HEK293T (cell line): ENCODE data around the gene P2RY2.
"Not testable (repeated sequence)": the region's sequence is repeated elsewhere in the genome, so short reads cannot be mapped to it uniquely, and the experiment has no call there.

Experiments used
- CTCF ChIA-PET: fragments of 350-600 bp; formaldehyde crosslinking; extraction: SDS; loops from one replicate; lab custom pipeline; 2021; ENCODE audit warnings: antibody characterized with exemption, inconsistent platforms; lab: Yijun Ruan, JAX
- POLR2A ChIA-PET: fragments of 350-600 bp; formaldehyde crosslinking; extraction: SDS; loops from one replicate; lab custom pipeline; 2020; ENCODE audit warnings: antibody characterized with exemption, inconsistent platforms; lab: Yijun Ruan, JAX
- DNase-seq: peaks from one replicate; pipeline ENCODE4 v3.0.0; 2012; ENCODE audit warnings: mixed read lengths; ENCODE audit errors: extremely low spot score
- ARNT ChIP-seq: fragments of 450-650 bp; IDR thresholded peaks from 2 replicates; pipeline ENCODE4 v1.6.1; 2017; ENCODE audit warnings: mild to moderate bottlenecking
- BHLHE40 ChIP-seq: fragments of 450-650 bp; IDR thresholded peaks from 2 replicates; pipeline ENCODE4 v1.6.1; 2016; ENCODE audit warnings: mild to moderate bottlenecking, moderate library complexity, borderline replicate concordance
- CTBP1 ChIP-seq: fragments of 450-650 bp; IDR thresholded peaks from 2 replicates; pipeline ENCODE4 v1.6.1; 2016; ENCODE audit warnings: borderline replicate concordance
- ELF4 ChIP-seq: fragments of 450-650 bp; IDR thresholded peaks from 2 replicates; pipeline ENCODE4 v1.6.1; 2017; ENCODE audit warnings: antibody characterized with exemption
- FOXA1 ChIP-seq: fragments of 450-650 bp; IDR thresholded peaks from 2 replicates; pipeline ENCODE4 v1.6.1; 2016; ENCODE audit warnings: mild to moderate bottlenecking
- FOXK2 ChIP-seq: fragments of 450-650 bp; IDR thresholded peaks from 2 replicates; pipeline ENCODE4 v1.6.1; 2016; ENCODE audit warnings: mild to moderate bottlenecking
- FOXM1 ChIP-seq: fragments of 450-650 bp; IDR thresholded peaks from 2 replicates; pipeline ENCODE4 v1.6.1; 2017; ENCODE audit warnings: mild to moderate bottlenecking, borderline replicate concordance
- HDGF ChIP-seq: fragments of 450-650 bp; IDR thresholded peaks from 2 replicates; pipeline ENCODE4 v1.6.1; 2017; ENCODE audit warnings: antibody characterized with exemption, borderline replicate concordance
- L3MBTL2 ChIP-seq: fragments of 450-650 bp; conservative IDR thresholded peaks from 2 replicates; pipeline ENCODE4 v1.6.1; 2016; ENCODE audit warnings: mild to moderate bottlenecking
- LEF1 ChIP-seq: fragments of 450-650 bp; IDR thresholded peaks from 2 replicates; pipeline ENCODE4 v1.6.1; 2017; ENCODE audit warnings: mild to moderate bottlenecking, borderline replicate concordance
- NFRKB ChIP-seq: fragments of 450-650 bp; IDR thresholded peaks from 2 replicates; pipeline ENCODE4 v1.6.1; 2016; ENCODE audit warnings: mild to moderate bottlenecking, moderate library complexity
- PKNOX1 ChIP-seq: fragments of 450-650 bp; IDR thresholded peaks from 2 replicates; pipeline ENCODE4 v1.6.1; 2016
- SP1 ChIP-seq: fragments of 450-650 bp; IDR thresholded peaks from 2 replicates; pipeline ENCODE4 v1.6.1; 2017
- SUZ12 ChIP-seq: fragments of 450-650 bp; IDR thresholded peaks from 2 replicates; pipeline ENCODE4 v1.6.1; 2016; ENCODE audit warnings: mild to moderate bottlenecking
- TARDBP ChIP-seq: fragments of 450-650 bp; IDR thresholded peaks from 2 replicates; pipeline ENCODE4 v1.6.1; 2016
- ZNF384 ChIP-seq: fragments of 450-650 bp; IDR thresholded peaks from 2 replicates; pipeline ENCODE4 v1.6.1; 2016

Gene P2RY2

GRCh38 chr11:73194034-73194507, 24.0 kb upstream of the P2RY2 start:
- ChIA-PET CTCF (no interaction called here), POLR2A (no interaction called here)
- DNase-seq, result no peak
- TF ChIP-seq SUZ12, result no peak
- no peak for TF ChIP-seq NFRKB
- no peak for TF ChIP-seq ELF4
- TF ChIP-seq TARDBP, result no peak
- TF ChIP-seq SP1, result no peak
- no peak for TF ChIP-seq L3MBTL2
- no peak for TF ChIP-seq CTBP1
- TF ChIP-seq ARNT, result no peak
- TF ChIP-seq HDGF, result no peak
- no peak for TF ChIP-seq LEF1
- TF ChIP-seq FOXM1, result no peak
- no peak for TF ChIP-seq BHLHE40
- no peak for TF ChIP-seq FOXK2
- no peak for TF ChIP-seq FOXA1
- TF ChIP-seq PKNOX1, result no peak
- no peak for TF ChIP-seq ZNF384

- ChIA-PET CTCF (interaction anchor here (1.1 kb wide), 1 partner anchor 48 kb away, joined by 3 read pairs; no protein-coding TSS in a partner anchor), POLR2A (no interaction called here)
- DNase-seq, result no peak
- TF ChIP-seq LEF1 (no peak), BHLHE40 (no peak), CTBP1 (no peak), TARDBP (no peak), ZNF384 (no peak), ARNT (no peak), FOXM1 (no peak), ELF4 (no peak), L3MBTL2 (no peak), SP1 (no peak), NFRKB (no peak), HDGF (no peak), SUZ12 (no peak), FOXA1 (no peak)
Measured at GRCh38 chr11:73194593-73194992, 23.5 kb upstream of the P2RY2 start.

GRCh38 chr11:73195191-73196007, 22.7 kb upstream of the P2RY2 start:
- ChIA-PET POLR2A (no interaction called here), CTCF (interaction anchor here (1.1 kb wide), 1 partner anchor 47 kb away, joined by 3 read pairs; no protein-coding TSS in a partner anchor)
- no peak for TF ChIP-seq L3MBTL2
- DNase-seq, result no peak

GRCh38 chr11:73196576-73196975, 21.5 kb upstream of the P2RY2 start:
- CTCF ChIA-PET, result no interaction called here
- TF ChIP-seq ZNF384 (no peak), FOXA1 (no peak), HDGF (no peak), NFRKB (no peak), CTBP1 (no peak), FOXM1 (no peak), BHLHE40 (no peak), L3MBTL2 (no peak), TARDBP (no peak), FOXK2 (no peak), SP1 (no peak), ARNT (no peak), ELF4 (no peak), LEF1 (no peak), SUZ12 (no peak), PKNOX1 (no peak)
- no peak for DNase-seq

GRCh38 chr11:73197348-73197747, 20.7 kb upstream of the P2RY2 start:
- POLR2A ChIA-PET, result no interaction called here
- TF ChIP-seq PKNOX1 (0 out of 2 replicates have a peak, but pooled peaks have one; percentile 20), HDGF (no peak), FOXM1 (no peak), FOXK2 (no peak)
- CTCF ChIA-PET, result no interaction called here
- DNase-seq, result no peak

More at GRCh38 chr11:73196576-73196975, 21.5 kb upstream of the P2RY2 start:
- POLR2A ChIA-PET, result no interaction called here

- CTCF ChIA-PET, POLR2A ChIA-PET, DNase-seq: not testable (repeated sequence)
Measured at GRCh38 chr11:73197787-73198186, 20.3 kb upstream of the P2RY2 start.
